NOMO-1 treated with dmso at 0.1 percent for 144 hours (cell line): ENCODE results near the gene PDHB.
A peak's percentile ranks its signal among the peaks of the same experiment; 100 is the strongest.
"Not testable (repeated sequence)": the region's sequence is repeated elsewhere in the genome, so short reads cannot be mapped to it uniquely, and the experiment has no call there.

Experiments
- DNase-seq: peaks from one replicate; lab custom pipeline; 2025; ENCODE audit not compliant: unreplicated experiment; lab: John Stamatoyannopoulos, UW

PDHB gene

DNA sequence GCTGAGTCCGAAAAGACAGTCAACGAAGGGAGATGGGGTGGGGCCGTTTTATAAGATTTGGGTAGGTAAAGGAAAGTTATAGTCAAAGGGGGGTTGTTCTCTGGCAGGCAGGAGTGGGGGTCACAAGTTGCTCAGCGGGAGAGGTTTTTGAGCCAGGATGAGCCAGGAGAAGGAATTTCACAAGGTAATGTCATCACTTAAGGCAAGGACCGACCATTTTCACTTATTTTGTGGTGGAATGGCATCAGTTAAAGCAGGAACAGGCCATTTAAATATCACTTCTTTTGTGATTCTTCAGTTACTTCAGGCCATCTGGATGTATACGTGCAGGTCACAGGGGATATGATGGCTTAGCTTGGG is 7.3 kb upstream of the PDHB start:
- not testable (repeated sequence) for DNase-seq

DNA sequence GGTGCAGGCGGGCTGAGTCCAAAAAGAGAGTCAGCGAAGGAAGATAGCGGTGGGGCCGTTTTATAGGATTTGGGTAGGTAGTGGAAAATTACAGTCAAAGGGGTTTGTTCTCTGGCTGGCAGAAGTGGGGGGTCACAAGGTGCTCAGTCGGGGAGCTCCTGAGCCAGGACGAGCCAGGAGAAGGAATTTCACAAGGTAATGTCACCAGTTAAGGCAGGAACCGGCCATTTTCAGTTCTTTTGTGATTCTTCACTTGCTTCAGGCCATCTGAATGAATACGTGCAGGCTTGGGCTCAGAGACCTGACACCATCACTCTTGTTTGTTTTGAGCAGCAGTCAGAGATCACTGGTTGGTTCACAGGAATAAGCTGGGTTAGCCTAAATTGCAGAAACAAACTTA is 3.6 kb upstream of the PDHB start:
- DNase-seq = not testable (repeated sequence)

DNA sequence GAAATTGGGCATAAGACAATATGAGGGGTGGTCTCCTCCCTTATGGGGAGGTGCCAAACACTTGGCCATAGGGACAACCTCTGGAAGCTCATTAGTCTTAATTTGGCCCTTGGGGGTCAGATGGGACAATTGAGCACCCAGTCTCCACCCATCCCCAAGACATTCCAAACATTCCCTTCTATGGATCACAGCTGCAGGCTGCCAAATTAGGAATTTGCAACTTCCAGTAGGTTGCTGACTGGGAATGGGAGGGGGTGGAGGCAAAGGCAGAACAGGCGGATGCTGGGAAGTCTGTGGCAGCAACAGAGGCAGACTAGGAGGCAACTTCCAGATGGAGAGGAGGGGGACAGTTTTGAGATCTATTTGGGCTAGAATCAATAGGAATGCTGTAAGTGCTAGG is 1.4 kb upstream of the PDHB start:
- DNase-seq = no peak

DNA sequence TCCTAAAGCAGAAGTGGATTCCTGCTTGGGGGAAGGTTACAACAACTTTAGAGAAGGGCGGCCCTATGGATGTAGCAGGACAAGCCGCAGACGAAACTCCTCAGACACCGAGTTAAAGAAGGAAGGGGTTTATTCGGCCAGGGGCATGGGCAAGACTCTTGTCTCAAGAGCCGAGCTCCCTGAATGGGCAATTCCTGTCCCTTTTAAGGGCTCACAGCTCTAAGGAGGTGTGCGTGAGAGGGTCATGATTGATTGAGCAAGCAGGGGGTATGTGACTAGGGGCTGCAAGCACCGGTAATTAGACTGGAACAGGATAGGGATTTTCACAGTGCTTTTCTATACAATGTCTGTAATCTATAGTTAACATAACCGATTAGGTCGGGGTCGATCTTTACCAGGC is 879 bp upstream of the PDHB start:
- DNase-seq = no peak

DNA sequence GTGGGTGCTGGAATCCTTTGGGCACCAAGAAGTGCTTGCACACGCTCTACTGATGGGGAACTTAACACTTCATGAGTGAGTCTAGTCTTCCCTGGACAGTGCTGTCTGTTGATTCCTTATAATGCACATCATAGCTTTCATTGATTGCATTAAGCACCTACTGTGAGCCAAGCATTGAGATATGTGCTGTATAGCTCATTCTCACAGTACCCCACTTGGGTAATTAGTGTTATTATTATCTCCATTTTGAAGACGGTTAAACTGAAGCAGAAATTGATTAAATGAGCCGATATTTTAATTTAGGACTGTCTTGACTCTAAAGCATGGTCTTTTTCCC is 504 bp upstream of the PDHB start:
- no peak for DNase-seq

DNA sequence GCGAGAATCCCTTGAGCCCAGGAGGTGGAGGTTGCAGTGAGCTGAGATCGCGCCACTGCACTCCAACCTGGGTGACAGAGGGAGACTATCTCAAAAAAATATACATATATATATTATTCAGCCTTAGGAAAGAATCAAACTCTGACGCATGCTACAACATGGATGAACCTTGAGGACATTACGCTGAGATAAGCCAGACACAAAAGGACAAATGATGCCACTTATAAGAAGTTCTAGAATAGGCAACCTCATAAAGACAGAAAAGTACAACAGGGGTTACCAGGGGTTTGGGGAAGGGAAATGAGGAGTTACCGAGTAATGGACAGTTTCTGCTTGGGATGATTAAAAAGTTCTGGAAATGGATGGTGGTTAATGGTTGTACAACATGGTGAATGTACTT is 727 bp downstream of the PDHB start:
- DNase-seq = no peak

DNA sequence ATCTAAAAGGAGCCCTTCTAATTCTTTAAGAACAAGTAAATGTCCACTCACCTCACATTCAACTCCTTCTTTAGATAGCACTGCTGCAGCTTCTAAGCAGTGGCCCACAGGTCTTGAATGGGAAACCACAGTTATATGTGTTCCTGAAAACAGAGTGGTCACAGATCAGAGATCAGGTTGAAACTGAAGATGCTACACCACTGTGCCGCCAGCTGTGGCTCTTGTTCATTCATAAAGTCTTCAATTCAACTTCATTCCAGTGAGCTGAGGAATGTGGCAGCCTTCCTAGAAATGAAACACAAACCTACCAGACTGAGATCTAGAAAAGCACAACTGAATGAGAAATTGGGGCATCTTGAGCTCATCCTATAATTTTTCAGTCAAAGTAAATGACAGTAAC is 4.0 kb downstream of the PDHB start:
- no peak for DNase-seq

DNA sequence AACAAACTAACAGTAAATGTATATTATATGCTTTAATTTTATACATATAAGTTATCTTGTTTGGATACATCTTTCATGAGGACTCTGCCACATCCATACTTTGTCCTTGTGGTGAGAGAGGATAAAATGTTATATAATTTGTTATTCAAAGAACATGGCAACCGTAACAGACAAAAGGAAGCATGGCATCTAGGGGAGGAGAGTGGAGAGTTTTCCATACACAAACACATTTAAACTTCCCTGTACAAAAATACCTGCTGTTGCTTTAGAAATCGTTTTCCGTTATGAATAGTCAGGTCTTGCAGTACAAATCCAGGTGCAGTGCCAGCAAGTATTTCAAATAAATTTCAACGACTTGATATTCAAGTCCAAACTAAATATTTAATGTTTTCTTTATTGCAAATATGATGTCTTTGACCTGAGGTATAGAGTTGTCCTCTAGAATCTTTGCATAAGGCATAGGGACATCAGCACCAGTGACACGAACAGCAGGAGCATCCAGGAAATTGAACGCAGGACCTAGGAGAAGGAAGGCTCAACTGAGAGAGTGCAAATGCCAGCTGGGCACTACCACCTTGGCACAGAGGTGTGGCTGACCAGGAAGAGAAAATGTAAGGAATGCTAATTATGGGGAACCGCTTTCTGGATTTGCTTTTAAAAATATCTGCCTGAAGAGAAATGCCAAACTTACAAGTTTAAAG is 5.8 kb downstream of the PDHB start:
- DNase-seq = no peak

DNA sequence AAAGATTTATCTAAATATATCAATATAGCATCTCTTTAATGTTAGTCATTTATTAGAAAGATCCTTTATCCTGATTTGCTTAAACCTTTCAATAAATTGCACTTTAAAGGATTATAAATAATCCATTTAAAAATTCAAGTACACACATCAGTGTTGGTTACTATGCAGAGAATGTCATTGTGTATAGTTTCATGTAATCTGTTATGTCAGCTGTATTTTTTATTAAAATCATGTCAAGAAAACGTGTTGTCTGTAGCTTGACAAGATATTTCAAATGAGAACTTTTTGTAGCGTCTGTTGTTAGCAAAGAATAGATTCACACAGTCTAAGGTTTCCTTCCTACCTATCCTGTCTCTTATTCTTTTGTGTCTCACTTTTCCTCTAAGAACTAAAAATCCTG is 7.8 kb downstream of the PDHB start:
- no peak for DNase-seq

DNA sequence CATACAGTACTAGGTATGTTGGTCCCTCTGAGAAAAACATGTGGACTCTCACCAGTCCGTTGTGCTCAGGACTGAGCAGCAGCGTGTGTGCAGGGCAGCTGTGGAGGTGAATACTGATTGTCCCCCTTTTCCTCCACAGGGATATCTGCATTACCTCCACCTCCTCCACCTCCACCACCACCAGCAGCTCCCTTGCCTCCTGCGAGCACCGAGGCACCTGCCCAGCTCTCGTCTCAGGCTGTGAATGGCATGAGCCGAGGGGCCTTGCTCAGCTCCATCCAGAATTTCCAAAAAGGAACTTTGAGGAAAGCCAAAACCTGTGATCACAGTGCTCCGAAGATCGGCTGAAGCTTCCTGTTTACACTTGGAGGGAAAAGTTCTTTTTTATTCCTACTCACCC is 9.0 kb downstream of the PDHB start:
- DNase-seq = no peak

DNA sequence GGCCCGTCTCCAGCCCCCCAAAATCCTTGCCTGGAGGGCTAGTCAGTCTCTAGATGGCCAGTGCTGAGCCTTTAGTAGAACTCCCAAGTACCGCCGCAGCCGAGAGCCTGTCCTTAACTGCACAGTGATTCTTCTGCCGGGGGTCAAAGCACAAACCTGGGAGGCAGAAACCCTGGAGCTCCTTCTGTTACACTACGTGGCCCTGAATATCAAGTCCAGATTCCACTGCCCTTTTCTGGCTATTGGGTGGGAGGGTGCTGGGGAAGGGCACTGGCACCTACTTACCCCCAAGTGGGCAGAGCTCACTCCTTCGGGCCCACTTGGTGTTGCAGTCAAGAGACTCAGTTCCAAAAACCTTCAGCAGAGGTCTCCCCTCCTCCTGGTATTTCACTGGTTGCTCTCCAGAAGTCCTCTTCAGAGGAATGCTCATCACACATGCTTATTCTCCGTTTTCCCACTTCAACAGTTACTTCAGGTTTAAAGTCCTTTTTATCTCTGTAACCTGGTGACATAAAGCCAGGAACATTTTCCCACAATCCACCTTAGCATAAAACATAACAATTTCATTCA is 10.8 kb downstream of the PDHB start:
- no peak for DNase-seq

DNA sequence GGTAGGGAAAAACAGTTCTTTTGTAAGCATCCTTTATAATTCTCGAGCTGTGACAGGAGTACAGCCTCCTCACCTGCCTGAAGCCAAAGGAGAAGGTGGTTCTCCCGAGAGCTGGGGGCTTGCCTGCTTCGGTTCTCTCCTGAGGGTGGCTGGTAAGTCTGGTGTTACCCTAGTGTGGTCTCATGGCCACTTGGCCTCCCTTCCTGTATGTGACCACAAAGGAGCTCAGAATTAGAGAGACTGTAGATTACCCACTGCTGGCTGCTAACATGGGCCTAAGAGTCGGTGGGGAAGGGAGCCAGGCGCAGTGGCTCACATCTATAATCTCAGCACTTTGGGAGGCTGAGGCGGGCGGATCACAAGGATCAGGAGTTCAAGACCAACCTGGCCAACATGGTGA is 12.6 kb downstream of the PDHB start:
- DNase-seq = no peak

DNA sequence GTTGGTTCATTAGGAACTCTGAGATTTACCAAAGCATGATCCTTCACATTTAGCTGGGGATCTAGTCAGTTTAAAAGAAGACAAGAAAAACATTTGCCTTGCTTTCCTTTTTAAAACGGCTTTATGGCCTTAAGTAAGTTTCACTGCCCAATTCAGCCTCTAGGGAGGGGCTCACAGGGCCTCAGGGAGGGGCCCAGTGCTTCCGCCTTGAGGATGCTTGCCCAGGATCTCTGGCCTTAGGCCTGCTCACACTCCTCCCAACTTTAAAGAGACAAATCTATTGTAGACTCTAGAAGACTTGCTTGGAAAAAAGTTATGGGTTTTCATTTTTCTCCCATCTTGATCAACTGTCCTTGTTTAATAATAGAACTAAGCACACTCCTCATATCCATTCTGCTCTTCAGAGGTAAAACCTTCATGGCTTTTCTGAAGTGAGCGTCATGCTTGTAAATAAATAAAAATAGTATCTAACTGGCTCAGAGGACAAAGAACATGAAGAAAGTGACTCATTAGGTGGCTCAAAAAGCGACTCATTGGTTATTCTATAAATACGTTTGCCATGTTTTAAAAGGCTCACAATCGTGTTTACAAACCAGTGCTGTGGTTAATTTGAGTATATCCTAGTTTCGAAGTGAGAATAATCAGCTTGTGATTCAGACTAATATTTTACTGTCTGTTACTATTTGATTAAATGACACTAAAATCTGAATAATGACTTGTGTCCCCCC is 13.7 kb downstream of the PDHB start:
- no peak for DNase-seq

DNA sequence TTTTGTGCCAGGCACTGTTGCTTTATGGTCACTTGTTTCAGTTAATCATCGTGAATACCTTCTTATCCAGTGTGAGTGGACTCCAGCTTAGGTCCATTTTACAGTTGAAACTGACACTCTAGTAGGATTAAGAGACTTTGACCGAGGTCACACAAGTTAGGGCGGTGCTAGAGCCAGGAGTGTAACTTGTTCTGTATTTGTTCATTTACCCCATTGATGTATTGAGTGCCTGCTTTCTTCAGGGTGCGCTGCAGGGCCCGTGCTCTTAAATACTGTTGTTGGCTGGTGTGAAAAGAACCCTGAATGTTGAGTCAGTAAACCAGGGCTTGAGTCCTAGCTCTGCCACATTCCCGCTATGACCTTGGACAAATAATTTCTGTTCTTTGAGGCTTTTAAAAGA is 15.4 kb downstream of the PDHB start:
- DNase-seq = no peak

DNA sequence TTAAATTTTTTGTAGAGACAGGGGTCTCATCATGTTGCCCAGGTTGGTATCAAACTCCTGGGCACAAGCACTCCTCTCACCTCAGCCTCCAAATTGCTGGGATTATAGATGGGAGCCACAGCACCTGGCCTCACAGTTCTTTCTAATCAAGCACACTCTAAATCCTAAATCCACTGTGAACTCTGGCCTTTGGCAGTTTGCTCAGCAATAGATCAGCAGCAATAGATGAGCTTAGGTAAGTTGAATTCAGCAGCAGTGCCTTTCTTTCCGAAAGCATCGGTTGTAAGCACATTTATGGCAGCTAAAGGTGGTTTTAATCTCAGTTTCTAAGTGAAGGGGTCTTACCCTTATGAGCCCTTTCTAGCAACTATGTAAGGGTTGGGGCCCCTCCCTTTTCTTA is 16.6 kb downstream of the PDHB start:
- no peak for DNase-seq

DNA sequence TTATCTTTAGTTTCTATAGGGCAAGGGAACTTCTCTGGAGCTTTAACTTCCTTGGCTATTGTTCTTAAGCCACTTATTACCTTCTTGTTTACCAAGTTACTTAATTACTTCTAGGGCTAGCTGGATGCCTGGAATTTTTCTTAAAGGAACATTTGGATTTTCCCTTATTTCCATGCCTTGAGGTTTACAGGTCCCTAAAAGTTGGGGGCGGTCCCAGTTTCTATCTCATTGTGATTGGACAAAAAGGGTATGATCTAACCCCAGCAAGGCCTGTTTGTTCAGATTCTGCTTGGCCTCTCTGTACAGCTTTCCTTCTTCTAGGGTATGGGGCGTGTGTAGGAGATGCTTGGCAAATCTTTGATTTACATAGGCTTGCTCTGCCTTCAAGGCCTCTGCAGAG is 17.4 kb downstream of the PDHB start:
- DNase-seq = no peak

DNA sequence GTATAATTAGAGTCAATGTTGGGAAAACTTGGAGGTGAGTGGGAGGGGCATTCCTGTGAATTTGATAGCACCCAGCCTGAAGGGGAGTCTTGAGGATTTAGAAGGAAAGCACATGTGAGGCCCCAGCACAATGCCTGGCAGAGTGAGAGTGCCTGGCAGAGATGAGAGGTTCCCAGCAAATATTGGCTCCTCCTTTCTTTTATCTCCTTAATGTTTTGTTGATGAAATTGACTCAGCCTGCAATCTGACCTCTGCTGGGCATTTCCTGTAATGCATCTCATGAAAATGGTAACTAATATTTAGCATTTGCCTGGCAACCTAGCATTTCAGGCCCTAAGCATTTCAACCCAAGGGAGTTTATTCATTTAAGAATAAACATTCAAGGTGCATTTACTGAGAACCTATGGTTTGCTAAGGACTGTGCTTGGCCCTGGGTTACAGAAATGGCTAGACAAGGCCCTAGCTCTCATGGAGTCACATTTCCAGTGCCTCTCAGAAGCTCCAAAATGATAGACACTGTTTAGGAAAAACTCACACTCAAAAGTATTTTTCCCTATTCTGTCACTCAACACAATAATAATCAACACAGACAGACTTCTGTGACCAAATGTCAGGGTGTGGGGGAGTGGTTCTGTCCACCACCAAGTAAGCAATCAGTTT is 19.0 kb downstream of the PDHB start:
- peak; percentile 28 for DNase-seq

DNA sequence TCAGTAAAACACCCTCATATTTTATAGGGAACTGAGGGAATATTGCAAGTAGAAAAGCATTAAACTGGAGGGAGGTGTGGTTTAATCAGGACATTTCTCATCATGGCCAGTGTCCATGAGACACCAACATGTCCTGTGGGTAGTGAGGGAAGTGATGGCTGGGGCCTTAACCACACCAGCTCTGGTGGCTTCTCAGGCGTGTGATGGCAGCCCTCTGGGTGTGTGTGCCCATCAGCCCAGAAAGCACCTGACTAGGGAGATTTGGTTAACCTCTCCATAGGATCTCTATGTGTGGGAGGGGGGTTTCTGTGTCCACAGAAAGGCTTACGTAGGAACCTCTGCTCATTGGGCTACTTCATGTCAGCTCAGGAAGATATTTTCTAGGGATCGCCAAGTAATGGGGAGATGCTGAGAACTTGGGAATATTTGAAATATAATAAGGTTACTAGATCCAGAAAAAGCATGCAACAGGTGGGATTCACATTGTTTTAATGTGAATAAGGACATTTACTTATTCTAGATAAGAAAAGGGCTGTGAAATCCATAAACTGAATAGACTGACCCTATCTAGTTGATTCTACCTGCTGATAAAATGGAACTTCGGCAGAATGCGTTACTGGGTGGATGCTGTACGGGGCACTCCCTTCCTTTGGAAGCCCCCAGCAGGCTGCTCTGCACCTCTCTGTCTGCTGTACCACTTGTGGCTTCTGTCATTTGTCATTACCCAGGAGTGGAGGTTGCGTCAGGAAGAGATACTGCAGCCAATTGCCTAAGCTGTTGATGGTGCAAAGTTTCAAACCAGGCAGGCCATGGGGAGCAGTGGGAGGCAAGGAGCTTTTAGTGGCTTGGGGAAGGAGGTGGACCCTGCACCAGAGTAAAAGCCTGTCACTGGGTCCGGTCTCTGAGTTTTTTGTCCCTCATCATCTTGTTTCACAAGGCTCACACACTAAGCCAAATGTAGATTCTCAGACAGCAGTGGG is 21.5 kb downstream of the PDHB start:
- no peak for DNase-seq

DNA sequence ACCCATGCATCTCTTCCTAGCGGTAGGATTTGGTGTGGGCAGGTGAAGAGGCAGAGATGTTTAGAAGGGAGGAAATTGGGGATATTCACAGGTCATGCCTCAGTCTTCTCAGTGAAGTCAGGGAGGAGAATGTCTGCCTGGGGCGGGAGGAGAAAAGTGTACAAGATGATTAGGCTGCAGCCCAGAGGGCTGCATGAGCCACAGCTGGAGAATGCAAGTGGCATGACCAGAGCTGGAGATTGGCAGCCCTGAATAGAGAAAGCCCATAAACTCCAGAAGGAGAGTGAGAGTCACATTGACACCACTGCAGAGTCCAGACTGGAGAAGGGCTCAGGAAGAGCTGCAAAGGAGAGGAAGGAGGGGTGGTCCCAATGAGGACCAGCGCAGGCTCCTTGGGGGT is 22.6 kb downstream of the PDHB start:
- DNase-seq = no peak

DNA sequence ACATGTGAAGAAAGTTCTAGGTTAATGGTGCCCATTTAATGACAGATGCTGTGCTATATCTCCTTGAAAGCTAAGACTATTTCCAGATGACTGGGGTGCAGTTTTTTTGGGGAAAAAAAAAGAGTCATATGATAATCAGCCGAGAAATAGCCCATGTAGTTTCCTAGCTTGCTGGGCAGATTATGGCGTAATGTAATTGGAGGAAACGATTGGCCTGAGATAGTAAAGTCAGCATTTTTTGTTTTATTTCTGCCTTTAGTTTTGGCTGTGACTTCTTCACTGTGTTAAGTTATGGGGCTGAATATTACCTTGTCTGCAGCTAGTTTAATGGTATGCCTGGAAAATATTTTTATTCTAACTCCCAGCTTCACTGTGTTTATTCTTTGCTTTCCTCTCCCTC is 24.0 kb downstream of the PDHB start:
- no peak for DNase-seq

DNA sequence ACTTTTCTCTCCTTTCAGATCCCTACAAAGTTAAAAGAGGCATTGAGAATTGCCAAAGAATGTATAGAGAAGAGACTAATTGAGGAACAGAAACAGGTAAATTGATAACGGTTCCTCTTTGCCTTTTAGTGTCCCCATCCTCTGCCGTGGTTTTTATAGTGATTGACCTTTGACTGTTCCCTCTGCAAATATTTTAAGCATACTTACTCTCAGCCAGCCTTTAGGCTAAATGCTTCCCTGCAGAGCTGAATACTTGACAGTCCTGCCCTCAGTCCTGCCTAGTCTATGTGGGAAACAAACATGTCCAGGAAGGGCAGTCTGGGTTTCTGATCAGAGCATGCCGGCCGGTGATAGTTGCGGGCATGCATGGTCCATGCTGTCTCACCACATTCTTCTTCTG is 24.7 kb downstream of the PDHB start:
- peak; percentile 16 for DNase-seq
